ENCODE measurements around the gene SSR2.

GRCh38 chr1:155996166-155996565 is 24.6 kb downstream of the SSR2 start:
- no peak for TF ChIP-seq CTCF (IDR thresholded peaks at IDR 0.05 in 8 of 11, conservative IDR thresholded peaks at IDR 0.05 in 3 of 11)
- TF ChIP-seq POLR2A (IDR thresholded peaks at IDR 0.05): no peak
